ENCODE data around the gene MEX3A.

DNA sequence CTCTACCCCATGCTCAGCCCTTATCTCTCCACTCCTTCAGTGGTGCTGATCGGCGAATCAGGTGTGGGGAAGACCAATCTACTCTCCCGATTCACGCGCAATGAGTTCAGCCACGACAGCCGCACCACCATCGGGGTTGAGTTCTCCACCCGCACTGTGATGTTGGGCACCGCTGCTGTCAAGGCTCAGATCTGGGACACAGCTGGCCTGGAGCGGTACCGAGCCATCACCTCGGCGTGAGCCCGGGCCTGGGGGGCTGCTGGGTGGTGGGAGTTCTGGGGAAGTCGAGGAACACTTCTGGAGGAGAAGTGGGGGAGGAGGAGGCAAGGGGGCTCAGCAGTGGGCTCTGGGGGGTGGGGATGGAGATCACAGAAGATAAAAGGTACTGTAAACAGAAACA lies 16.4 kb downstream of the MEX3A start:
- TF ChIP-seq, protein P1, sequence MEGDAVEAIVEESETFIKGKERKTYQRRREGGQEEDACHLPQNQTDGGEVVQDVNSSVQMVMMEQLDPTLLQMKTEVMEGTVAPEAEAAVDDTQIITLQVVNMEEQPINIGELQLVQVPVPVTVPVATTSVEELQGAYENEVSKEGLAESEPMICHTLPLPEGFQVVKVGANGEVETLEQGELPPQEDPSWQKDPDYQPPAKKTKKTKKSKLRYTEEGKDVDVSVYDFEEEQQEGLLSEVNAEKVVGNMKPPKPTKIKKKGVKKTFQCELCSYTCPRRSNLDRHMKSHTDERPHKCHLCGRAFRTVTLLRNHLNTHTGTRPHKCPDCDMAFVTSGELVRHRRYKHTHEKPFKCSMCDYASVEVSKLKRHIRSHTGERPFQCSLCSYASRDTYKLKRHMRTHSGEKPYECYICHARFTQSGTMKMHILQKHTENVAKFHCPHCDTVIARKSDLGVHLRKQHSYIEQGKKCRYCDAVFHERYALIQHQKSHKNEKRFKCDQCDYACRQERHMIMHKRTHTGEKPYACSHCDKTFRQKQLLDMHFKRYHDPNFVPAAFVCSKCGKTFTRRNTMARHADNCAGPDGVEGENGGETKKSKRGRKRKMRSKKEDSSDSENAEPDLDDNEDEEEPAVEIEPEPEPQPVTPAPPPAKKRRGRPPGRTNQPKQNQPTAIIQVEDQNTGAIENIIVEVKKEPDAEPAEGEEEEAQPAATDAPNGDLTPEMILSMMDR (conservative IDR thresholded peaks at IDR 0.05; ENCODE audit: low read length) = no peak
- TF ChIP-seq EZH2phosphoT487 (IDR thresholded peaks at IDR 0.05; ENCODE audit: borderline replicate concordance) = no peak
